HUES48 (cell line): ENCODE results near the gene PRRT1.
"Not testable (repeated sequence)": the region's sequence is repeated elsewhere in the genome, so short reads cannot be mapped to it uniquely, and the experiment has no call there.

ENCODE experiments used
- H3K27ac ChIP-seq: one replicate; pipeline ENCODE4 v1.7.0; 2013; ENCODE audit warnings: low read depth, low read length, inconsistent platforms
- H3K27me3 ChIP-seq: 2 replicates; pipeline ENCODE4 v1.6.1; 2013; ENCODE audit warnings: mild to moderate bottlenecking, low read length; ENCODE audit not compliant: control insufficient read depth, insufficient read depth
- H3K36me3 ChIP-seq: 2 replicates; pipeline ENCODE4 v1.6.1; 2013; ENCODE audit warnings: low read length; ENCODE audit not compliant: control insufficient read depth, insufficient read depth
- H3K4me1 ChIP-seq: 2 replicates; pipeline ENCODE4 v1.6.1; 2013; ENCODE audit warnings: mild to moderate bottlenecking, low read length; ENCODE audit not compliant: control insufficient read depth, insufficient read depth
- H3K4me3 ChIP-seq: 2 replicates; pipeline ENCODE4 v1.5.1; 2013; ENCODE audit warnings: mild to moderate bottlenecking, low read depth, low read length
- H3K9ac ChIP-seq: 2 replicates; pipeline ENCODE4 v1.6.1; 2013; ENCODE audit warnings: mild to moderate bottlenecking, low read depth, low read length, moderate library complexity
- H3K9me3 ChIP-seq: 2 replicates; pipeline ENCODE4 v1.6.1; 2013; ENCODE audit warnings: low read length; ENCODE audit not compliant: control insufficient read depth, insufficient read depth

Gene PRRT1

GRCh38 chr6:32187009-32187709, 35.4 kb upstream of the PRRT1 start:
- Histone ChIP-seq H3K9ac (no peak overlapping the region), H3K27me3 (no peaks in the 10 kb centered on the region), H3K36me3 (peaks cover 34% of the 10 kb centered on the region), H3K4me3 (no peak overlapping the region), H3K4me1 (peaks cover 15% of the 10 kb centered on the region; the same call in 1 of the 2 replicates), H3K27ac (no peak overlapping the region), H3K9me3 (no peaks in the 10 kb centered on the region)

- H3K27ac ChIP-seq, H3K9me3 ChIP-seq, H3K27me3 ChIP-seq, H3K9ac ChIP-seq, H3K4me3 ChIP-seq: not testable (repeated sequence)
- Histone ChIP-seq H3K4me1 (peaks cover 13% of the 10 kb centered on the region; the same call in 1 of the 2 replicates), H3K36me3 (peaks cover 39% of the 10 kb centered on the region)
These were observed 34.6 kb upstream of the PRRT1 start for GRCh38 chr6:32186151-32186840.

GRCh38 chr6:32185681-32186131, 34.0 kb upstream of the PRRT1 start:
- H3K9me3 ChIP-seq, H3K4me1 ChIP-seq, H3K9ac ChIP-seq, H3K27me3 ChIP-seq, H3K27ac ChIP-seq, H3K4me3 ChIP-seq: not testable (repeated sequence)
- peaks cover 45% of the 10 kb centered on the region for H3K36me3 ChIP-seq

GRCh38 chr6:32184084-32184640, 32.4 kb upstream of the PRRT1 start, which contains the start of gene AGER:
TSS of gene AGER (minus strand) at chr6:32184253. CDS start at chr6:32184222, 31 bp downstream.
- H3K27ac ChIP-seq = no peak within 1 kb of the TSS
- H3K4me1 ChIP-seq = peaks cover 3% of the 10 kb centered on the region; the same call in 1 of the 2 replicates
- no peak within 1 kb of the TSS for H3K4me3 ChIP-seq
- H3K9ac ChIP-seq = no peak within 1 kb of the TSS
- H3K36me3 ChIP-seq = peaks cover 55% of the 10 kb centered on the region
- no peaks in the 10 kb centered on the region for H3K9me3 ChIP-seq
- H3K27me3 ChIP-seq = no peaks in the 10 kb centered on the region

GRCh38 chr6:32183483-32184083, 31.8 kb upstream of the PRRT1 start:
- Histone ChIP-seq H3K9me3 (no peaks in the 10 kb centered on the region), H3K4me3 (no peak overlapping the region), H3K9ac (no peak overlapping the region), H3K4me1 (no peaks in the 10 kb centered on the region), H3K27ac (no peak overlapping the region), H3K36me3 (peaks cover 55% of the 10 kb centered on the region), H3K27me3 (no peaks in the 10 kb centered on the region)

GRCh38 chr6:32183030-32183429, 31.3 kb upstream of the PRRT1 start:
- H3K4me1 ChIP-seq = no peaks in the 10 kb centered on the region
- H3K27ac ChIP-seq = no peak overlapping the region
- H3K36me3 ChIP-seq = peaks cover 55% of the 10 kb centered on the region
- no peaks in the 10 kb centered on the region for H3K9me3 ChIP-seq
- H3K4me3 ChIP-seq = no peak overlapping the region
- no peak overlapping the region for H3K9ac ChIP-seq
- H3K27me3 ChIP-seq = no peaks in the 10 kb centered on the region

GRCh38 chr6:32182555-32182981, 30.8 kb upstream of the PRRT1 start:
- H3K36me3 ChIP-seq = peaks cover 50% of the 10 kb centered on the region

GRCh38 chr6:32181915-32182529, 30.3 kb upstream of the PRRT1 start:
- no peak overlapping the region for H3K4me3 ChIP-seq
- H3K9ac ChIP-seq = no peak overlapping the region
- H3K36me3 ChIP-seq = peaks cover 45% of the 10 kb centered on the region
- H3K27me3 ChIP-seq = no peaks in the 10 kb centered on the region
- no peak overlapping the region for H3K27ac ChIP-seq
- no peaks in the 10 kb centered on the region for H3K4me1 ChIP-seq
- no peaks in the 10 kb centered on the region for H3K9me3 ChIP-seq

More at GRCh38 chr6:32182555-32182981, 30.8 kb upstream of the PRRT1 start:
- H3K27me3 ChIP-seq = no peaks in the 10 kb centered on the region
- no peaks in the 10 kb centered on the region for H3K9me3 ChIP-seq
- no peaks in the 10 kb centered on the region for H3K4me1 ChIP-seq
- H3K9ac ChIP-seq = no peak overlapping the region
- no peak overlapping the region for H3K4me3 ChIP-seq
- no peak overlapping the region for H3K27ac ChIP-seq

GRCh38 chr6:32181148-32181702, 29.5 kb upstream of the PRRT1 start:
- no peak overlapping the region for H3K4me3 ChIP-seq
- H3K4me1 ChIP-seq = peaks cover 7% of the 10 kb centered on the region; the same call in 1 of the 2 replicates
- H3K27me3 ChIP-seq = no peaks in the 10 kb centered on the region
- H3K27ac ChIP-seq = no peak overlapping the region
- no peak overlapping the region for H3K9ac ChIP-seq
- peaks cover 37% of the 10 kb centered on the region for H3K36me3 ChIP-seq
- H3K9me3 ChIP-seq = no peaks in the 10 kb centered on the region

- H3K9me3 ChIP-seq = no peaks in the 10 kb centered on the region
- peaks cover 13% of the 10 kb centered on the region for H3K4me1 ChIP-seq
- no peaks in the 10 kb centered on the region for H3K27me3 ChIP-seq
- H3K4me3 ChIP-seq = no peak overlapping the region
- peaks cover 36% of the 10 kb centered on the region for H3K36me3 ChIP-seq
- H3K27ac ChIP-seq = no peak overlapping the region
- H3K9ac ChIP-seq = no peak overlapping the region
These were observed 28.1 kb upstream of the PRRT1 start for GRCh38 chr6:32179766-32180405.
